ENCODE data around the gene IL2RG.

DNA sequence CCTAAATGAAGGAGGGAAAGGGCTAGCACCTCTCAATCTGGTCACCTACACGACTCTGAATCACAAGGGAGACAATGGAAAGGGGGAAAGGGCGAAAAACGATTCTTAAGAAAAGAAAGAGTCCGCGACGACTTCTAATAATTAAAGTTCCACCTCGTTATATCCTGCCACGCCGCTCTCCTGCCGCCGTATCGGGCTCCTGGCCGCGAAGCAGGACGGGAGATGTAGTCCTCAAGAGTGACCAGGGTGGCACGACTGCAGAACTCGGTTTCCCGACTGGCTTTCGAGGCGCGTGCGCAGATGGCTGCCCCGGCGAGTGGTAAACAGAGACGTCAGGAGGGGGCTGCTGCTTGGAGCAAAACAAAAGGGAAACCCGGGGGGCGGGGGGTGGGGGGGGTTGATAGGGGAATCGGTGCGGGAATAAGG, 15.8 kb downstream of the IL2RG start, which contains the start of gene FOXO4:
- TF ChIP-seq, protein P1, sequence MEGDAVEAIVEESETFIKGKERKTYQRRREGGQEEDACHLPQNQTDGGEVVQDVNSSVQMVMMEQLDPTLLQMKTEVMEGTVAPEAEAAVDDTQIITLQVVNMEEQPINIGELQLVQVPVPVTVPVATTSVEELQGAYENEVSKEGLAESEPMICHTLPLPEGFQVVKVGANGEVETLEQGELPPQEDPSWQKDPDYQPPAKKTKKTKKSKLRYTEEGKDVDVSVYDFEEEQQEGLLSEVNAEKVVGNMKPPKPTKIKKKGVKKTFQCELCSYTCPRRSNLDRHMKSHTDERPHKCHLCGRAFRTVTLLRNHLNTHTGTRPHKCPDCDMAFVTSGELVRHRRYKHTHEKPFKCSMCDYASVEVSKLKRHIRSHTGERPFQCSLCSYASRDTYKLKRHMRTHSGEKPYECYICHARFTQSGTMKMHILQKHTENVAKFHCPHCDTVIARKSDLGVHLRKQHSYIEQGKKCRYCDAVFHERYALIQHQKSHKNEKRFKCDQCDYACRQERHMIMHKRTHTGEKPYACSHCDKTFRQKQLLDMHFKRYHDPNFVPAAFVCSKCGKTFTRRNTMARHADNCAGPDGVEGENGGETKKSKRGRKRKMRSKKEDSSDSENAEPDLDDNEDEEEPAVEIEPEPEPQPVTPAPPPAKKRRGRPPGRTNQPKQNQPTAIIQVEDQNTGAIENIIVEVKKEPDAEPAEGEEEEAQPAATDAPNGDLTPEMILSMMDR (IDR thresholded peaks at IDR 0.05) = no peak
- peak; percentile 37 for TF ChIP-seq POLR2A (IDR thresholded peaks at IDR 0.05)

Data from ovary (tissue), 3 donors.